ENCODE measurements around the gene MID1IP1. TPM values are rescaled to one million over a fixed set of nuclear protein-coding genes. Genes with fewer than 3 reads are reported as not detected.

The MID1IP1 gene
- total and polyA plus RNA-seq, 2 of the 13 experiments (the other 11 are each of a cell fraction or from before 2014, with no cell fraction given) = 35.7 to 36.1 TPM

DNA sequence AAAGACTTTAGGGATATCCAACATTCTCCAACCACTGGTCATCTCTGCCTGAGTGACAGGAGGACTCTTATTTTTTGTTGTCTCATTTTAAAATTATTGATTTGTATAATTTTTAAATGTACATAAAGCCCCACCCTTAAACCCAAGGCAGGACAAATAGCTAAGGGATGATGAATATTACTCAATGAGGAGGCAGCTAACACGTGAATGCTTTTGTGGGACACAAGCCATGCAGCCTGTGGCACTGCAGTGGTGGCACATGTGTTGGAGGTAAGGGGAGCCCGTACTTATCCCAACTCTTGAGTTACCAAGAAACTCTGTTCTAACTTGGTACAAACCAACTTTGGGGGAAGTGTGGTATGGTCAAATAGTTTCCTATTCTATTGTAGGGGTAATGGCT lies 19.5 kb downstream of the MID1IP1 start:
- peaks cover 16% of the 10 kb centered on the region for H3K4me1 ChIP-seq (ENCODE audit: insufficient read depth, low read length)
- FAIRE-seq (no peak), ATAC-seq (no peak), DNase-seq (ENCODE audit: low spot score) (no peak)
- no peaks in the 10 kb centered on the region for H3K27me3 ChIP-seq (ENCODE audit: control insufficient read depth in 1 of 2, insufficient read depth in 2 of 2, low read length in 2 of 2)
- no peaks in the 10 kb centered on the region for H3K79me2 ChIP-seq (ENCODE audit: insufficient read depth, low read length)
- H3K9me3 ChIP-seq (ENCODE audit: low read length) = no peaks in the 10 kb centered on the region
- in situ Hi-C loops (cut with HindIII; ENCODE audit: extremely low pct_ligation_motif_present, low pct_unique_long_range_greater_than_20kb) = loop anchor here (25.0 kb wide), 1 partner anchor 167 kb away; no protein-coding TSS in a partner anchor
- H3K4me3 ChIP-seq (replicated peaks in 1 of 3; ENCODE audit: insufficient read depth in 1 of 3, low read depth in 2 of 3, low read length in 3 of 3) = no peak overlapping the region
- H3K36me3 ChIP-seq (replicated peaks in 1 of 2; ENCODE audit: control insufficient read depth in 1 of 2, insufficient read depth in 2 of 2, low read length in 2 of 2) = no peaks in the 10 kb centered on the region
- H3K9ac ChIP-seq (ENCODE audit: insufficient read depth, low read depth, low read length) = no peak overlapping the region
- ChIA-PET CTCF (ENCODE audit: low intra/inter-chr PET ratio, low total read pairs) (no interaction called here), POLR2A (no interaction called here)
- intact Hi-C loops (cut with micrococcal nuclease; ENCODE audit: unreplicated experiment) = no loop called here
- TF ChIP-seq HNRNPH1 (optimal IDR thresholded peaks at IDR 0.05; ENCODE audit: low read depth, low read length) (no peak), ZFY (CRISPR knock-in tag; IDR thresholded peaks at IDR 0.05) (no peak), SP1 (IDR thresholded peaks at IDR 0.05) (no peak), SP1 (CRISPR knock-in tag; IDR thresholded peaks at IDR 0.05) (no peak), SRY (CRISPR knock-in tag; IDR thresholded peaks at IDR 0.05) (no peak), MYC (CRISPR knock-in tag; IDR thresholded peaks at IDR 0.05; ENCODE audit: borderline replicate concordance) (no peak), SUZ12 (IDR thresholded peaks at IDR 0.05; ENCODE audit: low read depth, low read length) (no peak), ZNF775 (CRISPR knock-in tag; IDR thresholded peaks at IDR 0.05; ENCODE audit: borderline replicate concordance) (no peak), FOXK1 (CRISPR knock-in tag; IDR thresholded peaks at IDR 0.05; ENCODE audit: borderline replicate concordance, low read depth) (no peak), CHCHD3 (CRISPR knock-in tag; IDR thresholded peaks at IDR 0.05) (no peak), FOSL2 (CRISPR knock-in tag; IDR thresholded peaks at IDR 0.05) (no peak), ZSCAN21 (CRISPR knock-in tag; IDR thresholded peaks at IDR 0.05; ENCODE audit: borderline replicate concordance) (no peak), ZC3H4 (CRISPR knock-in tag; IDR thresholded peaks at IDR 0.05; ENCODE audit: borderline replicate concordance) (no peak), SRF (IDR thresholded peaks at IDR 0.05; ENCODE audit: low read depth, low read length) (no peak), MLLT10 (CRISPR knock-in tag; IDR thresholded peaks at IDR 0.05) (no peak), ZMYM3 (CRISPR knock-in tag; IDR thresholded peaks at IDR 0.05) (no peak), NR3C1 (CRISPR knock-in tag; IDR thresholded peaks at IDR 0.05) (no peak), SMARCC2 (IDR thresholded peaks at IDR 0.05) (no peak)
- TF ChIP-seq, protein P1, sequence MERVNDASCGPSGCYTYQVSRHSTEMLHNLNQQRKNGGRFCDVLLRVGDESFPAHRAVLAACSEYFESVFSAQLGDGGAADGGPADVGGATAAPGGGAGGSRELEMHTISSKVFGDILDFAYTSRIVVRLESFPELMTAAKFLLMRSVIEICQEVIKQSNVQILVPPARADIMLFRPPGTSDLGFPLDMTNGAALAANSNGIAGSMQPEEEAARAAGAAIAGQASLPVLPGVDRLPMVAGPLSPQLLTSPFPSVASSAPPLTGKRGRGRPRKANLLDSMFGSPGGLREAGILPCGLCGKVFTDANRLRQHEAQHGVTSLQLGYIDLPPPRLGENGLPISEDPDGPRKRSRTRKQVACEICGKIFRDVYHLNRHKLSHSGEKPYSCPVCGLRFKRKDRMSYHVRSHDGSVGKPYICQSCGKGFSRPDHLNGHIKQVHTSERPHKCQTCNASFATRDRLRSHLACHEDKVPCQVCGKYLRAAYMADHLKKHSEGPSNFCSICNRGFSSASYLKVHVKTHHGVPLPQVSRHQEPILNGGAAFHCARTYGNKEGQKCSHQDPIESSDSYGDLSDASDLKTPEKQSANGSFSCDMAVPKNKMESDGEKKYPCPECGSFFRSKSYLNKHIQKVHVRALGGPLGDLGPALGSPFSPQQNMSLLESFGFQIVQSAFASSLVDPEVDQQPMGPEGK (CRISPR knock-in tag; IDR thresholded peaks at IDR 0.05) = no peak
- TF ChIP-seq, protein P2, sequence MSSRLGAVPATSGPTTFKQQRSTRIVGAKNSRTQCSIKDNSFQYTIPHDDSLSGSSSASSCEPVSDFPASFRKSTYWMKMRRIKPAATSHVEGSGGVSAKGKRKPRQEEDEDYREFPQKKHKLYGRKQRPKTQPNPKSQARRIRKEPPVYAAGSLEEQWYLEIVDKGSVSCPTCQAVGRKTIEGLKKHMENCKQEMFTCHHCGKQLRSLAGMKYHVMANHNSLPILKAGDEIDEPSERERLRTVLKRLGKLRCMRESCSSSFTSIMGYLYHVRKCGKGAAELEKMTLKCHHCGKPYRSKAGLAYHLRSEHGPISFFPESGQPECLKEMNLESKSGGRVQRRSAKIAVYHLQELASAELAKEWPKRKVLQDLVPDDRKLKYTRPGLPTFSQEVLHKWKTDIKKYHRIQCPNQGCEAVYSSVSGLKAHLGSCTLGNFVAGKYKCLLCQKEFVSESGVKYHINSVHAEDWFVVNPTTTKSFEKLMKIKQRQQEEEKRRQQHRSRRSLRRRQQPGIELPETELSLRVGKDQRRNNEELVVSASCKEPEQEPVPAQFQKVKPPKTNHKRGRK (CRISPR knock-in tag; IDR thresholded peaks at IDR 0.05) = no peak
- TF ChIP-seq, protein P3, sequence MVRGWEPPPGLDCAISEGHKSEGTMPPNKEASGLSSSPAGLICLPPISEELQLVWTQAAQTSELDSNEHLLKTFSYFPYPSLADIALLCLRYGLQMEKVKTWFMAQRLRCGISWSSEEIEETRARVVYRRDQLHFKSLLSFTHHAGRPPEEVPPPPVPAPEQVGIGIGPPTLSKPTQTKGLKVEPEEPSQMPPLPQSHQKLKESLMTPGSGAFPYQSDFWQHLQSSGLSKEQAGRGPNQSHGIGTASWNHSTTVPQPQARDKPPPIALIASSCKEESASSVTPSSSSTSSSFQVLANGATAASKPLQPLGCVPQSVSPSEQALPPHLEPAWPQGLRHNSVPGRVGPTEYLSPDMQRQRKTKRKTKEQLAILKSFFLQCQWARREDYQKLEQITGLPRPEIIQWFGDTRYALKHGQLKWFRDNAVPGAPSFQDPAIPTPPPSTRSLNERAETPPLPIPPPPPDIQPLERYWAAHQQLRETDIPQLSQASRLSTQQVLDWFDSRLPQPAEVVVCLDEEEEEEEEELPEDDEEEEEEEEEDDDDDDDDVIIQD (CRISPR knock-in tag; IDR thresholded peaks at IDR 0.05; ENCODE audit: low read depth) = no peak
- no peak overlapping the region for H3K27ac ChIP-seq (ENCODE audit: extremely low read length, insufficient read depth, low read length)
- no peak overlapping the region for H2AFZ ChIP-seq (ENCODE audit: low read length)
- BruUV-seq (replicated peaks) = no TSS peak
- 42% methylated on average over 2 of the region's 2 CpGs for WGBS (ENCODE audit: low lambda C conversion rate)
- H3K4me2 ChIP-seq (ENCODE audit: low read depth, low read length) = no peak overlapping the region
- H4K20me1 ChIP-seq (ENCODE audit: insufficient read depth, low read length) = no peaks in the 10 kb centered on the region
